K562 (cell line): ENCODE data around the gene PIP5K1B. TPM values are rescaled to one million over a fixed set of nuclear protein-coding genes. Genes with fewer than 3 reads are reported as not detected.

Experiments used
- ATAC-seq: fragments of 200-7000 bp; cut with Tn5 transposase; 3 replicates; pipeline ENCODE4 v1.9.1; 2020; ENCODE audit warnings: moderate library complexity
- BruUV-seq: library from RNA; stranded (reverse); fragments of 400-500 nt; replicated peaks from 2 replicates; lab custom pipeline; 2021; lab: Mats Ljungman, UMichigan
- CTCF ChIA-PET: fragments of 300-600 bp; formaldehyde crosslinking; extraction: SDS; loops from one replicate; lab custom pipeline; 2021; ENCODE audit warnings: low intra/inter-chr PET ratio; lab: Yijun Ruan, JAX
- POLR2A ChIA-PET: fragments of 300-600, 350-650 bp; sonication (Branson Sonifier 250); formaldehyde crosslinking; extraction: SDS; loops from one replicate; lab custom pipeline; 2021; ENCODE audit warnings: antibody characterized with exemption, inconsistent platforms; lab: Yijun Ruan, JAX
- DNase-seq, 4 experiments: peaks; one replicate each; pipeline versions ENCODE4 v3.0.0 to v3.0.0-alpha.2; 2011 to 2018; ENCODE audit warnings: low spot score in 3 of 4, mixed read lengths in 3 of 4; ENCODE audit errors: extremely low read depth in 1 of 4
- FAIRE-seq: peaks from 2 replicates; lab custom pipeline; 2011; peaks lifted over from hg19 to GRCh38; lab: Jason Lieb, UNC
- H2AFZ ChIP-seq: 2 replicates; pipeline ENCODE4 v1.6.0; 2011; ENCODE audit warnings: low read depth, low read length, control low read depth, inconsistent platforms
- H3K27ac ChIP-seq: fragments of 200-600 bp; 3 replicates; pipeline ENCODE4 v1.8.0; 2011; ENCODE audit warnings: low read depth, mild to moderate bottlenecking, control low read depth, inconsistent platforms, low read length, moderate library complexity, mixed read lengths; ENCODE audit errors: extremely low read depth
- H3K27me3 ChIP-seq, 2 experiments: fragments of 300-600 bp in 1 of 2; 2 replicates in 1 of 2; 3 replicates in 1 of 2; pipeline versions ENCODE4 v1.6.0 to v1.8.0; 2011; ENCODE audit warnings: inconsistent platforms in 2 of 2, low read length in 2 of 2, mild to moderate bottlenecking in 1 of 2, mixed read lengths in 1 of 2, moderate library complexity in 1 of 2; ENCODE audit not compliant: control insufficient read depth in 2 of 2, insufficient read depth in 2 of 2
- H3K36me3 ChIP-seq: fragments of 300-600 bp; 3 replicates; pipeline ENCODE4 v1.8.0; 2011; ENCODE audit warnings: mild to moderate bottlenecking, low read length, inconsistent platforms; ENCODE audit not compliant: control insufficient read depth, insufficient read depth
- H3K4me1 ChIP-seq, 2 experiments: fragments of 200-600 bp in 1 of 2; replicated peaks in 1 of 2; 2 replicates in 1 of 2; 3 replicates in 1 of 2; pipeline versions ENCODE4 v1.5.1 to v1.8.0; 2011; ENCODE audit warnings: inconsistent platforms in 2 of 2, low read length in 2 of 2, mild to moderate bottlenecking in 1 of 2, mixed read lengths in 1 of 2, moderate library complexity in 1 of 2; ENCODE audit not compliant: control insufficient read depth in 2 of 2, insufficient read depth in 2 of 2
- H3K4me2 ChIP-seq: 2 replicates; pipeline ENCODE4 v1.6.1; 2011; ENCODE audit warnings: low read length, control low read depth, inconsistent platforms, mixed read lengths; ENCODE audit not compliant: insufficient read depth
- H3K4me3 ChIP-seq: fragments of 200-600 bp; sonication (generic), shearing (Covaris generic); 2 replicates; pipeline ENCODE4 v1.5.1; 2016; ENCODE audit warnings: control low read depth, inconsistent platforms
- H3K79me2 ChIP-seq: fragments of 200-600 bp; 3 replicates; pipeline ENCODE4 v1.8.0; 2011; ENCODE audit warnings: low read length, inconsistent platforms; ENCODE audit not compliant: control insufficient read depth, insufficient read depth
- H3K9ac ChIP-seq, 2 experiments: 2 replicates each; pipeline versions ENCODE4 v1.6.0 to v1.6.1; 2011; ENCODE audit warnings: low read depth in 2 of 2, low read length in 2 of 2, control low read depth in 1 of 2, inconsistent platforms in 1 of 2, mild to moderate bottlenecking in 1 of 2, mixed read lengths in 1 of 2; ENCODE audit not compliant: insufficient read depth in 1 of 2
- H3K9me1 ChIP-seq: one replicate; pipeline ENCODE4 v1.6.0; 2011; ENCODE audit warnings: inconsistent platforms, mild to moderate bottlenecking, low read length, moderate library complexity; ENCODE audit not compliant: control insufficient read depth, insufficient read depth
- H3K9me3 ChIP-seq: replicated peaks from 2 replicates; pipeline ENCODE4 v1.5.1; 2011; ENCODE audit warnings: low read depth, low read length, inconsistent platforms; ENCODE audit not compliant: control insufficient read depth, insufficient read depth
- H4K20me1 ChIP-seq: replicated peaks from 2 replicates; pipeline ENCODE4 v1.6.1; 2011; ENCODE audit warnings: low read length, inconsistent platforms, mixed read lengths; ENCODE audit not compliant: control insufficient read depth, insufficient read depth
- ADNP ChIP-seq: fragments of 200-800 bp; sonication (Bioruptor generic); IDR thresholded peaks from 2 replicates; pipeline ENCODE4 v1.6.1; 2016; ENCODE audit warnings: missing genetic modification characterization, missing compliant biosample characterization
- BCOR ChIP-seq: fragments of 450-650 bp; IDR thresholded peaks from 2 replicates; pipeline ENCODE4 v1.6.1; 2016
- HDAC2 ChIP-seq: fragments of 450-650 bp; IDR thresholded peaks from 2 replicates; pipeline ENCODE4 v1.6.1; 2016; ENCODE audit warnings: mild to moderate bottlenecking
- KDM1A ChIP-seq, 2 experiments: fragments of 450-650 bp; IDR thresholded peaks; 2 replicates each; pipeline ENCODE4 v1.6.1; 2016; ENCODE audit warnings: mild to moderate bottlenecking in 2 of 2
- RAD21 ChIP-seq, 2 experiments: fragments of 250-450 bp in 1 of 2; fragments of 450-650 bp in 1 of 2; sonication (Bioruptor Pico) in 1 of 2; formaldehyde crosslinking in 1 of 2; IDR thresholded peaks in 1 of 2; conservative IDR thresholded peaks in 1 of 2; 2 replicates each; pipeline versions ENCODE4 v1.4.0 to v1.8.0; 2020 to 2022; ENCODE audit warnings: mild to moderate bottlenecking in 2 of 2, moderate library complexity in 1 of 2
- RB1 ChIP-seq: fragments of 450-650 bp; IDR thresholded peaks from 2 replicates; pipeline ENCODE4 v1.6.1; 2017; ENCODE audit warnings: low read depth, mild to moderate bottlenecking
- RBM25 ChIP-seq: fragments of 200-400 bp; formaldehyde crosslinking; IDR thresholded peaks from 2 replicates; pipeline ENCODE4 v1.6.1; 2018; ENCODE audit warnings: low read length, low read depth, moderate library complexity; ENCODE audit not compliant: severe bottlenecking
- RCOR1 ChIP-seq, 2 experiments: IDR thresholded peaks; 2 replicates each; pipeline ENCODE4 v1.6.1; 2012; ENCODE audit warnings: low read depth in 2 of 2, low read length in 2 of 2, borderline replicate concordance in 1 of 2, improper control_type of control experiment in 1 of 2
- SMARCA5 ChIP-seq: fragments of 450-650 bp; IDR thresholded peaks from 2 replicates; pipeline ENCODE4 v1.6.1; 2016
- WHSC1 ChIP-seq: IDR thresholded peaks from one replicate; pipeline ENCODE4 v1.6.1; 2012; ENCODE audit warnings: low read length, control low read depth, inconsistent platforms
- ZFP36 ChIP-seq: fragments of 150-350 bp; IDR thresholded peaks from 2 replicates; pipeline ENCODE4 v1.6.1; 2018; ENCODE audit warnings: low read length, low read depth; ENCODE audit not compliant: partially characterized antibody
- ZNF3 ChIP-seq: fragments of 250-450 bp; sonication (Bioruptor Pico); IDR thresholded peaks from 2 replicates; pipeline ENCODE4 v1.5.0; 2021; ENCODE audit warnings: mild to moderate bottlenecking, moderate library complexity
- ZNF384 ChIP-seq: IDR thresholded peaks from 2 replicates; pipeline ENCODE4 v1.6.1; 2012; ENCODE audit warnings: low read depth, low read length, improper control_type of control experiment
- ZNF75A ChIP-seq: fragments of 450-650 bp; formaldehyde crosslinking; IDR thresholded peaks from 2 replicates; pipeline ENCODE4 v1.4.0; 2020; ENCODE audit warnings: mild to moderate bottlenecking
- WGBS: fragments of 100-300 bp; shearing (Covaris generic); methylation state at CpG from one replicate; pipeline ENCODE4 v1.1.6; 2016; ENCODE audit warnings: low coverage, mixed read lengths; ENCODE audit not compliant: insufficient coverage; ENCODE audit errors: missing lambda C conversion rate; 5-methylcytosine and 5-hydroxymethylcytosine counted together
- in situ Hi-C: fragments of 300-500 bp; cut with MboI; formaldehyde crosslinking; loops from 4 replicates; pipeline ENCODE4 v1.15.0; 2018; ENCODE audit warnings: inconsistent platforms, mixed read lengths
- intact Hi-C: fragments of 100-400 bp; cut with micrococcal nuclease; formaldehyde crosslinking; loops from 2 replicates; pipeline ENCODE4 v1.14.2; 2022
- polyA plus RNA-seq, 8 experiments: library from polyadenylated mRNA; depleted of rRNA in 4 of 8; stranded (reverse) in 5 of 8; unstranded in 3 of 8; fragments of >200 nt; fragmentation: Nextera tagmentation in 2 of 8; fragmentation: Illumina TruSeq in 1 of 8; extraction: Ambion mirVana in 2 of 8; extraction: Trizol in 1 of 8; gene quantifications; 2 replicates each; pipeline versions ENCODE4 v1.2.1 to v1.2.3, GENCODE V29; 2011 to 2014; ENCODE audit warnings: inconsistent platforms in 1 of 8, missing spikeins in 1 of 8
- total RNA-seq, 7 experiments: library from RNA; depleted of rRNA in 6 of 7; stranded (reverse); fragments of >200 nt in 6 of 7; fragmentation: Illumina TruSeq in 2 of 7; extraction: Trizol in 2 of 7; gene quantifications; 2 replicates each; pipeline versions ENCODE4 v1.2.1 to v1.2.3, GENCODE V29; 2011 to 2021; ENCODE audit warnings: low replicate concordance in 1 of 7
- TF ChIP-seq, protein P1 (sequence below), 3 experiments: IDR thresholded peaks in 2 of 3; conservative IDR thresholded peaks in 1 of 3; 2 replicates each; pipeline ENCODE4 v1.5.1; 2011 to 2012; ENCODE audit warnings: low read length in 3 of 3, mild to moderate bottlenecking in 3 of 3, control low read depth in 2 of 3, improper control_type of control experiment in 1 of 3, inconsistent platforms in 1 of 3, low read depth in 1 of 3, mixed read lengths in 1 of 3, moderate library complexity in 1 of 3; ENCODE audit not compliant: insufficient read depth in 2 of 3

PIP5K1B gene
- total and polyA plus RNA-seq, 9 of the 15 experiments (the other 6 are each of a cell fraction or from before 2014, with no cell fraction given), result 3.1 to 12.9 (median 7.4) TPM

DNA sequence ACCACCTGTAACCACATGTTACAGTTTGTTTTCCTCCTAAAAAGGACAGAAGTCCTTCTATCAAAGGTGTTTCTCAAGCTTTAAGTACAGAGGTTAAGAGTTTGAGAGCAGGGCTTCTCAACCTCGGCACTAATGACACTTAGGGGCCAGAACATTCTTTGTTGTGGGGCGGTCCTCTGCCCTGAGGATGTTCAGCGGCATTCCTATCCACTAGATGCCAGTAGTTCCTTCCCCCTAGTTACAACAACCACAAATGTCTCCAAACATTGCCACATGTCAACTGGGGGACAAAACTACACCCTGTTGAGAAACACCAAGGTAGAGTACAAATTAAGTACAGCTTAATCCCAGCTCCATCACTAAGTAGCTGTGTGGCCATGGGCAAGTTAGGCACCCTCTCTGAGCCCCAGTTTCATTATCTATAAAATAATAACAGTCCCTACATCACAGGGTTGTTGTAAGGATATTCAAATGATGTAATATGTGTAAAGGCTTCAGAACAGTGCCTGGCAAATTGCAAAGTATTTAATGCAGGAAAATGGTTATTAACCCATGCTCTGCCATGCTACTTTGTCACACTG lies 44.6 kb downstream of the PIP5K1B start:
- POLR2A ChIA-PET, result no interaction called here
- DNase-seq (no peak), FAIRE-seq (no peak), ATAC-seq (no peak)
- H3K4me3 ChIP-seq, result no peak overlapping the region
- H3K9ac ChIP-seq, result no peak overlapping the region
- intact Hi-C loops, result loop anchor here (2.0 to 5.0 kb wide), 2 partner anchors 29 to 42 kb away; partner anchors contain the start of gene PIP5K1B
- no peaks in the 10 kb centered on the region for H3K27me3 ChIP-seq
- peaks cover 50% of the 10 kb centered on the region for H3K79me2 ChIP-seq
- H4K20me1 ChIP-seq, result no peaks in the 10 kb centered on the region
- 64% methylated on average over 3 of the region's 3 CpGs for WGBS
- H3K36me3 ChIP-seq, result no peaks in the 10 kb centered on the region
- H3K27ac ChIP-seq, result peak overlapping the region; percentile 52; the same call in 2 of the 3 replicates
- TF ChIP-seq WHSC1 (no peak), ADNP (tag) (0 out of 2 replicates have a peak, but pooled peaks have one; percentile 33), BCOR (peak; percentile 89), RAD21 (CRISPR knock-in tag; conservative IDR thresholded peaks at IDR 0.05 in 1 of 2, IDR thresholded peaks at IDR 0.05 in 1 of 2) (0 out of 4 replicates have a peak, but pooled peaks of 1 of the 2 experiments have one; percentile 18), SMARCA5 (peak; percentile 56; the same call in 1 of the 2 replicates), ZFP36 (peak; percentile 87), RBM25 (peak; percentile 91), ZNF75A (CRISPR knock-in tag) (no peak), KDM1A (IDR thresholded peaks at IDR 0.05) (peak in 1 of 2 experiments; percentile 72; a peak in 2 of 4 replicates), ZNF384 (no peak), ZNF3 (no peak), RB1 (no peak), RCOR1 (IDR thresholded peaks at IDR 0.05; ENCODE audit: borderline replicate concordance in 1 of 2, low read depth in 2 of 2, low read length in 2 of 2) (peak in 1 of 2 experiments; percentile 10; a peak in 1 of 4 replicates), HDAC2 (peak; percentile 44; the same call in 1 of the 2 replicates)
- TF ChIP-seq, protein P1, sequence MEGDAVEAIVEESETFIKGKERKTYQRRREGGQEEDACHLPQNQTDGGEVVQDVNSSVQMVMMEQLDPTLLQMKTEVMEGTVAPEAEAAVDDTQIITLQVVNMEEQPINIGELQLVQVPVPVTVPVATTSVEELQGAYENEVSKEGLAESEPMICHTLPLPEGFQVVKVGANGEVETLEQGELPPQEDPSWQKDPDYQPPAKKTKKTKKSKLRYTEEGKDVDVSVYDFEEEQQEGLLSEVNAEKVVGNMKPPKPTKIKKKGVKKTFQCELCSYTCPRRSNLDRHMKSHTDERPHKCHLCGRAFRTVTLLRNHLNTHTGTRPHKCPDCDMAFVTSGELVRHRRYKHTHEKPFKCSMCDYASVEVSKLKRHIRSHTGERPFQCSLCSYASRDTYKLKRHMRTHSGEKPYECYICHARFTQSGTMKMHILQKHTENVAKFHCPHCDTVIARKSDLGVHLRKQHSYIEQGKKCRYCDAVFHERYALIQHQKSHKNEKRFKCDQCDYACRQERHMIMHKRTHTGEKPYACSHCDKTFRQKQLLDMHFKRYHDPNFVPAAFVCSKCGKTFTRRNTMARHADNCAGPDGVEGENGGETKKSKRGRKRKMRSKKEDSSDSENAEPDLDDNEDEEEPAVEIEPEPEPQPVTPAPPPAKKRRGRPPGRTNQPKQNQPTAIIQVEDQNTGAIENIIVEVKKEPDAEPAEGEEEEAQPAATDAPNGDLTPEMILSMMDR (IDR thresholded peaks at IDR 0.05 in 2 of 3, conservative IDR thresholded peaks at IDR 0.05 in 1 of 3; ENCODE audit: insufficient read depth in 2 of 3, low read depth in 1 of 3, low read length in 3 of 3), result 0 out of 6 replicates have a peak, but pooled peaks of 1 of the 3 experiments have one; percentile 6
- peaks cover 6 to 51% of the 10 kb centered on the region in 2 experiments for H3K4me1 ChIP-seq
- H3K9me1 ChIP-seq, result no peaks in the 10 kb centered on the region
- H3K9me3 ChIP-seq, result no peaks in the 10 kb centered on the region
- no TSS peak for BruUV-seq
- in situ Hi-C loops, result no loop called here
- CTCF ChIA-PET, result no interaction called here
- no peak overlapping the region for H2AFZ ChIP-seq
- no peak overlapping the region for H3K4me2 ChIP-seq
